ENCODE data around the gene RTRAF.

Gene RTRAF

DNA sequence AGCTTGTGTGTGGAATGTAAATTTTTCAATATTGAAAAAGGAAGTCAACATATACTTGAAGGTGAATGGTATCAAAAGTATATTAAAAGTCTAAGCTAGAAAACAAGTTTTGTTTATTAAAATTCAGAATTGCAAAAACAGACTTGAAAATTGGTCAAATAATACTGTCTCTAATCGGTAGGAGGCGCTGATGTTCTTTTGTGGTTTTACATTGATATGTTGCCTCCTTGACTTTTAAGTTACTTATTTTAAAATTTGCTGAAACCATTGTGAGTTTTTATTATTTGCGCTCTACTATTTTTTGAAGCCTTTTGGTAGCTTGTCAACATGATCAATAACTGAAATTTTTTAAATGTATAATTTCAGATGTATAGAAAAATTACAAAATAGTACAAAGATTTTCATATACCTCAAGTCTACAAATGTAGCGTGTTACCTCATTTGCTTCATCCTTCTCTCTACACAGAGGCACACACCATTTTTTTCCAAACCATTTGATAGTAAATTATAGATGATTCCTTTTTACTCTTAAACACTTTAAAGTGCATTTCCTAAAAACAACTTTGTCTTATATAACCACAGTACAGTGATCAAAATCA, 6.9 kb downstream of the RTRAF start:
- DNase-seq (ENCODE audit: low spot score), result no peak

GRCh38 chr14:51998348-51998747, 9.0 kb downstream of the RTRAF start:
- DNase-seq (ENCODE audit: low spot score), result no peak

GRCh38 chr14:51999084-51999483, 9.7 kb downstream of the RTRAF start:
- DNase-seq (ENCODE audit: low spot score), result no peak

- no peak for DNase-seq (ENCODE audit: low spot score)
These were observed 10.8 kb downstream of the RTRAF start for GRCh38 chr14:52000019-52000582.

DNA sequence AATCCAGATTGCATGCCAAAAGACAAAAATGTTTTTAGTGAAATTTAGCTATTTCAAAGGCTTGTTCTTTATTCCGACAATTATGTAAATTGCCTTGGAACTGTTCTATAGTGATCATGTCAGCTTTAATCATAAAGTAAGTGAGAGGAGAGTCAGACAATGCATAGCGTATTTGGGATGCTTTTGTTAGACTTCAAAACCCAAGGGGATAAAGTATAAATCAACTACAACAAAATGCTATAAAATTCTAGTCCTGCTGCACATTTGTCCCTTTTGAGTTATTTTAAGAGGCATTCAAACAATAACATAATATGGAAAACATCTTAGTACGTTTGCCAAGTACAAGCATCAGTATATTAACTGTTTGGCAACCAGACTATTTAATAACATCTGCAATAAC, 11.3 kb downstream of the RTRAF start:
- no peak for DNase-seq (ENCODE audit: low spot score)

DNA sequence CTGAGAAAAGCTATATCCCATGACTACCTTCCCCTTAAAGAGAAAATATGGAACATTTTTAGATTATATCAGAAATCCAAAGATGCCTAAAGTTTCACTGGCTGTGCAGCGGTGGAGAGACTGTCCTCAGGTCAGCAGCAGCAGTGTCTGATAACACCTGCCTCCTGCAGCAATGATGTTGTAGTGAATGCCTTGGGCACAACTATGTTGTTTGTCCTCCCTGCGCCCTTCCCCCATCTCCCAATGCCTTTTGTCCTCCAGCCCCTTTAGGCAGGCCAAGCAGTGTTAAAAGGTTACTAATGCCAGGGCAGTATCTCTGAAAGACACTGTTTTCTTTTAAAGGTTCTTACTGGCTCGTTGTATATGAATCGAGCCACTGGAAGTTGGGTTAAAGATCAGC, 13.2 kb downstream of the RTRAF start:
- no peak for DNase-seq (ENCODE audit: low spot score)

DNA sequence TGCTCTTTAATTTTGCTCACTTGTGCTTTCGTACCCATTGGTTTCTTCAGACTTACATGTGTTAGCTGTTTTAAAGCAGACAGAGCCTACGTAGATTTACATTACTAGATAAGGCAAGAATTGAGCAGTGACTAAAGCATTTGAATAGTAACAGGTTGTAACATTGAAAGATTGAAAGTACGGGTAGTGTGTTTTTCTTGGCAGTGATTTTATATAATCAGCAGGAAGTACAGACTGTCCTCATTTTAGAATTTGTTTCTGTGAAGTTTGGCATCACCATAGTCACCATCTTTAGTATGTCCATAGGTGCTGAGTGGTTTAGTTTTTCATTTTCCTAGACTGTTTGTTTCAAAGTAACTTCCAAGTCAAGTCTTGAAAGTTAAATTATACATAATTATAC, 14.0 kb downstream of the RTRAF start:
- no peak for DNase-seq (ENCODE audit: low spot score)

DNA sequence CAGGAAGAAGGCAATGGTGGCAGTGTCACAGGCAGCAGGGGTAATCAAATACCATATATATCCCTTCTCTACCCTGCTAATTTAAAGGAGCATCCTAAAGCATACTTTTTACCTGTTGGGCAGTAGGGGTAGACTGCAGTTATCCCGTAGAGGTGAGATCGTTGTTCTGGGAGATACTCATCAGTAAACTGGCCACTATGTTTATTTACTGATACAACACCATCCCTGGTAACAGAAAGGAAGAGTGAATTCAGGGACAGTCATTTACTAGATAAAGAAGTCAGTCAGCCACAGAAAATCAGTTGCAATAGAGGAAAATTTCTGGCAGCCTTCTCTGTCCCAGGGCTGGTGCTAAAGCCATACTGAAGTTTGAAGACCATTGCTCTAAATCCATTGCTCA, 16.3 kb downstream of the RTRAF start:
- no peak for DNase-seq (ENCODE audit: low spot score)

DNA sequence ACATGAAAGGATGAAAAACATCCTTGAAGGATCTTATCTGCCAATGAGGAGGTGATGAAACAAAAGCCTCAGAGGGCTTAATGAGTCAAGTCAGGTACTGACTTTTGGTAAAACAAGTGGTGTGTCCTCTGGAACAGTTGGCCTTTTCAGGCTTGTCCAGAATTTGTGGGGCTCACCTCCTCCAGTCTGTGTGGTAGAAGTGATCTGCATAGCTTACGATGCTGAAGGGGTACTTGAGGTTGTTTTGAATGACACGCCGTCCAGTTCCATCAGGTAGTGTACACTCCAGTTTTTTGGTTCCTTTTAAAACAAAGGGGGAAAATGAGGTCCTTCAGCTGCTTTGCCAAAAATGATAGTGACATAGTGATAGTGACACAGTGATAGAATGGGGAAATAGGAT, 17.0 kb downstream of the RTRAF start:
- no peak for DNase-seq (ENCODE audit: low spot score)

- no peak for DNase-seq (ENCODE audit: low spot score)
These were observed 17.9 kb downstream of the RTRAF start for GRCh38 chr14:52007211-52007610.

- DNase-seq (ENCODE audit: low spot score), result no peak
These were observed 18.3 kb downstream of the RTRAF start for GRCh38 chr14:52007637-52008036.

- no peak for DNase-seq (ENCODE audit: low spot score)
These were observed 18.8 kb downstream of the RTRAF start for GRCh38 chr14:52008136-52008535.

GRCh38 chr14:52010173-52010693, 20.9 kb downstream of the RTRAF start:
- no peak for DNase-seq (ENCODE audit: low spot score)

DNA sequence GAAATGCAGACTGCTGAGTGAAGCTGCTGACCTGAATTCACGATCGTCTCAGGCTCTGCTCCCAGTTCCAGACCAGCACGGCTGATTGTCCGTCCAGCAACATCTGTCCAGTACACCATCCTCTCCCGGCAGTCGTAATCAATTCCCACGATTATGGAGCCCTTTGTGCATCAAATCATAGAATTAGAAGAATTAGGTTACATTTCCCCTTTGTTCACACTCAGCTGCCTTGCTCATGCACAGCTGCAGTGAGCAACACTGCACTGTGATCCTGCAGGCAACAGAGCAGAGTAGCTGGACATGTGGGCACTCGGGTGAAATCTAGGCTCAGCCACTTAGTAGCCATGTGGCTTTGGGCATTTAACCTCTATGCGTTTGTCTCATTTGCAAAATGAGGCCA, 22.2 kb downstream of the RTRAF start:
- DNase-seq (ENCODE audit: low spot score), result no peak

- no peak for DNase-seq (ENCODE audit: low spot score)
These were observed 23.3 kb downstream of the RTRAF start for GRCh38 chr14:52012635-52013034.

DNA sequence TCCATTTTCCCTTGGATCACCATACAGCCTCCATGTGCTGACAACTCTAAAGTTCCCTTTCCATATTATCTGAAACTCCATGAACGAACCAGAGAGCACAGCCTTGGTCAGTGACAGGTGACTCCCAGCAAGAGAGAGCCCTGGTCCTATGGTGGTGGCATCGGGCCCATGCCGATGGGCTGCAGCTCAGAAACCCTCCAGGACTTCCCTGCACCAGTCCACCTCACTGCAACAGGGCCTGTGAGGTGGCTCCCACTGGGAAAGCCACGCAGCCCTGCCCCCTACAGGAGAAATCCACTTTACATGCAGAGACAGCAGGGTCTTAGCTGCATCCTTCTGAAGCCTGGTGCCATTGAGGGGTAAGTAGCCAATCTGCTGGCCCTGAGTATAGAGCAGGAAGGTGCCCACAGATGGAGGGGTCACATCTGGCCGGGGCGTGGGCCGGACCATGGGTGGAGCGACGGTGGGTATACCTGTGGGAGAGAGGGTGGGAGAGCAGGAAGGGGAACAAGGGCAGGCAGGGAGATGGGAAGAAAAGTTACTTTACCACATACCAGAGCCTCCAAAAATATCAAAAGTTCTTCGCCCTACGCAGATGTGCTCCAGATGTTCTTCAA, 24.7 kb downstream of the RTRAF start:
- peak; percentile 63 for DNase-seq (ENCODE audit: low spot score)

- DNase-seq (ENCODE audit: low spot score), result no peak
These were observed 25.4 kb downstream of the RTRAF start for GRCh38 chr14:52014601-52015267.

DNA sequence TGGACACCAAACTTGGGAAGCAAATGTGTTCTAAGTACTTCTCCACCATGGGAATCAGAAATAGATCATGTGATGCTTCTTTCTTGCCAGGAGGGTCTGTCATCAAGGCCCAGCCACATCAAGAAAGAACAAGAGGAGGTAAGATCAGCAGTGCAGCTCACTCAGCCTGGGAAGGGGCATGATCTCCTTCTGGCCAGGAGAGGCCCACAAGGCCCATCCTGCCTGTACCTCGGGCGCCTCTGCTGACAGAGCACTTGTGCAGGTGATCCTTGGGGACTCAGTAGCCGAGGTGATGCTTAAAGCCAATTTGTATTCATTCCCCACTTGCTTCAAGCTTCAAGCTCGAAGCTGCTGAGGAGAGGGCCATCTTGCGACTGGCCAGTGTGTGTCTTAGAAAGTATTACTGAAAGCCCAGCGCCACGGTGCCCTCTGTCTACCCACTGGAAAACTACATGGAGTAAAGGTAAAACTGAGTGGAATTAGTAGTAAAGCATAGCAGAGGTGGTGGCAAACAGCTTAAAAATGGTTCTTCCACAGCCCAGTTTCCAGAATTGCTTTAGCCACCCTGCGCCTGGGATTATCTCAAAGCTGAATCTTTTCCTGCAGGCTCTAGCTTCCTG, 26.2 kb downstream of the RTRAF start:
- DNase-seq (ENCODE audit: low spot score), result peak; percentile 64

- no peak for DNase-seq (ENCODE audit: low spot score)
These were observed 28.9 kb downstream of the RTRAF start for GRCh38 chr14:52018252-52018651.

DNA sequence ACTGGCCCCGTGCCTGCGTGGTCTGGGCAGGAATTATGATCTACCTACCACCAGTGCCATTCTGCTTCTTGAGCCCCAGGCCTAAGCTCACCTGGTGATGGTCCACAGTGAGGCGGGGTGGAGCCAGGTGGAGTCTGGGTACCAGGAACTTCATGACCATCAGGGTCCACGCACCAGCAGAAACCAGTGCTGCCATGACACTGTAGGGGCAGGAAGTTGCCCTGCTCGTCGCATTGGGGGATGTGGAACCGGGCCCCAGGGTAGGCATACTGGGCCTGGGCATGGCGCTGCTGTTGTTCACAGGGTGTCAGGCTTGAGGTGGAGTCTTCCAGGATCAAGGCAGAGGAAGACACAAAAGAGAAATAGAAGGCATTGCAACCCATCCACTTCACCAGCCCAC, 29.6 kb downstream of the RTRAF start:
- DNase-seq (ENCODE audit: low spot score), result no peak

- DNase-seq (ENCODE audit: low spot score), result no peak
These were observed 30.9 kb downstream of the RTRAF start for GRCh38 chr14:52020161-52020714.
